A673 (cell line): ENCODE results near the gene FCN1. TPM values are rescaled to one million over a fixed set of nuclear protein-coding genes. Genes with fewer than 3 reads are reported as not detected.

ENCODE experiments used
- BruUV-seq: library from RNA; stranded (reverse); fragments of 400-500 nt; replicated peaks from 2 replicates; lab custom pipeline; 2021; lab: Mats Ljungman, UMichigan
- CTCF ChIA-PET: fragments of 300-600 bp; sonication (Branson Sonifier 250); formaldehyde crosslinking; loops from one replicate; lab custom pipeline; 2022; ENCODE audit warnings: antibody characterized with exemption; lab: Charles Lee
- POLR2A ChIA-PET: fragments of 300-600 bp; sonication (Branson Sonifier 250); formaldehyde crosslinking; loops from one replicate; lab custom pipeline; 2022; ENCODE audit warnings: antibody characterized with exemption; ENCODE audit not compliant: low non-redundant PET; lab: Charles Lee
- DNase-seq: peaks from one replicate; pipeline ENCODE4 v3.0.0-alpha.2; 2015; ENCODE audit warnings: low spot score
- H3K27ac ChIP-seq: fragments of 200-600 bp; sonication (generic); 2 replicates; pipeline ENCODE4 v1.5.1; 2016; ENCODE audit warnings: mixed run types, low read depth, mild to moderate bottlenecking, mixed read lengths, antibody characterized with exemption, low read length; ENCODE audit not compliant: poor library complexity, severe bottlenecking
- H3K27me3 ChIP-seq: fragments of 200-600 bp; sonication (generic); replicated peaks from 2 replicates; pipeline ENCODE4 v1.6.1; 2017; ENCODE audit warnings: mixed run types, low read depth, mild to moderate bottlenecking, mixed read lengths, antibody characterized with exemption, low read length; ENCODE audit not compliant: insufficient read depth, poor library complexity
- H3K36me3 ChIP-seq: fragments of 200-600 bp; sonication (generic); 2 replicates; pipeline ENCODE4 v1.6.1; 2016; ENCODE audit warnings: mixed run types, mild to moderate bottlenecking, mixed read lengths, antibody characterized with exemption, low read length; ENCODE audit not compliant: insufficient read depth, poor library complexity, severe bottlenecking
- H3K4me1 ChIP-seq: fragments of 200-600 bp; sonication (generic); 2 replicates; pipeline ENCODE4 v1.6.1; 2017; ENCODE audit warnings: mixed run types, mild to moderate bottlenecking, mixed read lengths, antibody characterized with exemption, low read length; ENCODE audit not compliant: insufficient read depth, poor library complexity, severe bottlenecking
- H3K4me3 ChIP-seq: fragments of 200-600 bp; sonication (generic); 2 replicates; pipeline ENCODE4 v1.5.1; 2016; ENCODE audit warnings: low read depth, mixed run types, mild to moderate bottlenecking, mixed read lengths, low read length; ENCODE audit not compliant: poor library complexity, severe bottlenecking
- H3K9me3 ChIP-seq: fragments of 200-600 bp; sonication (generic); 2 replicates; pipeline ENCODE4 v1.6.1; 2016; ENCODE audit warnings: mixed run types, low read depth, mild to moderate bottlenecking, mixed read lengths, antibody characterized with exemption, low read length; ENCODE audit not compliant: poor library complexity, severe bottlenecking
- CTCF ChIP-seq: fragments of 300-800, 200-600 bp; sonication (generic); conservative IDR thresholded peaks from 2 replicates; pipeline ENCODE4 v1.5.1; 2017; ENCODE audit warnings: low read depth, mild to moderate bottlenecking, antibody characterized with exemption, low read length, moderate library complexity, mixed read lengths
- EZH2 ChIP-seq: fragments of 200-600 bp; sonication (generic); IDR thresholded peaks from 2 replicates; pipeline ENCODE4 v1.6.1; 2017; ENCODE audit warnings: borderline replicate concordance, low read depth, mild to moderate bottlenecking, mixed read lengths, antibody characterized with exemption, low read length; ENCODE audit not compliant: poor library complexity, severe bottlenecking
- intact Hi-C: fragments of 100-400 bp; cut with micrococcal nuclease; formaldehyde crosslinking; loops from one replicate; pipeline ENCODE4 v1.10.0; 2022; ENCODE audit not compliant: unreplicated experiment
- total RNA-seq: library from RNA; stranded (reverse); gene quantifications from 2 replicates; pipeline ENCODE4 v1.2.3, GENCODE V29; 2021

FCN1 gene
- total RNA-seq, 1 experiment from 2014 or later = not detected

- no peak for TF ChIP-seq CTCF
- no peak for TF ChIP-seq EZH2
- intact Hi-C loops = no loop called here
- Histone ChIP-seq H3K4me1 (peaks cover 14% of the 10 kb centered on the region), H3K4me3 (peak overlapping the region; percentile 8), H3K27ac (no peak overlapping the region), H3K9me3 (no peaks in the 10 kb centered on the region), H3K27me3 (no peaks in the 10 kb centered on the region), H3K36me3 (no peaks in the 10 kb centered on the region)
- ChIA-PET POLR2A (no interaction called here), CTCF (no interaction called here)
- no TSS peak for BruUV-seq
- DNase-seq = peak; percentile 12
Measured at GRCh38 chr9:134942011-134942787, 24.5 kb upstream of the FCN1 start.

GRCh38 chr9:134940236-134941208, 22.8 kb upstream of the FCN1 start:
- no peak for DNase-seq
- no TSS peak for BruUV-seq
- CTCF ChIA-PET = no interaction called here
- TF ChIP-seq EZH2 (no peak), CTCF (no peak)
- POLR2A ChIA-PET = no interaction called here
- Histone ChIP-seq H3K9me3 (no peaks in the 10 kb centered on the region), H3K36me3 (no peaks in the 10 kb centered on the region), H3K27ac (no peak overlapping the region), H3K4me1 (peaks cover 17% of the 10 kb centered on the region), H3K27me3 (no peaks in the 10 kb centered on the region), H3K4me3 (no peak overlapping the region)
- intact Hi-C loops = no loop called here

GRCh38 chr9:134939836-134940235, 22.1 kb upstream of the FCN1 start:
- no peak overlapping the region for H3K27ac ChIP-seq
- CTCF ChIA-PET = no interaction called here
- intact Hi-C loops = no loop called here
- BruUV-seq = no TSS peak
- H3K27me3 ChIP-seq = no peaks in the 10 kb centered on the region
- no peaks in the 10 kb centered on the region for H3K36me3 ChIP-seq
- no peak overlapping the region for H3K4me3 ChIP-seq
- peaks cover 23% of the 10 kb centered on the region for H3K4me1 ChIP-seq
- DNase-seq = no peak
- no peak for TF ChIP-seq CTCF
- no peak for TF ChIP-seq EZH2
- H3K9me3 ChIP-seq = no peaks in the 10 kb centered on the region
- POLR2A ChIA-PET = no interaction called here
